ENCODE results near the gene PGP.

Gene PGP

GRCh38 chr16:2228161-2228824 lies 13.7 kb upstream of the PGP start:
- Histone ChIP-seq H3K4me3 (ENCODE audit: low read length) (no peak overlapping the region), H3K36me3 (ENCODE audit: control insufficient read depth, insufficient read depth, low read length) (peaks cover 3% of the 10 kb centered on the region), H3K4me1 (ENCODE audit: control insufficient read depth, insufficient read depth, low read length) (peaks cover 25% of the 10 kb centered on the region), H3K9me3 (ENCODE audit: control insufficient read depth, low read length) (no peaks in the 10 kb centered on the region), H3K9ac (ENCODE audit: low read length) (no peak overlapping the region), H3K27me3 (ENCODE audit: control insufficient read depth, insufficient read depth, low read length) (no peaks in the 10 kb centered on the region)

DNA sequence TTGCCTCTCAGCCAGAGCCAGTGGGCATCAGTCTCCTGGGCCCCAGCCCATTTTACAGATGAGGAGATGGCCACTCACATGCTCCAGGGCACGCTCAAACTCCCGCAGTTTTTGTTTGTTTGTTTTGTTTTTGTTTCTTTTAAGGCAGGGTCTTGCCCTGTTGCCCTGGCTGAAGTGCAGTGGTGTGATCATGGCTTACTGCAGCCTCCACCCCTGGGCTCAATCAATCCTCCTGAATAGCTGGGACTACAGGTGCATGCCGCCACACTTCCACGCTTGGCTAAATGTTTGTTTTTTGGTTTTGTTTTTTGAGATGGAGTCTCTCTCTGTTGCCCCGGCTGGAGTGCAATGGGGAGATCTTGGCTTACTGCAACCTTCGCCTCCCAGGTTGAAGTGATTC lies 12.3 kb upstream of the PGP start:
- Histone ChIP-seq H3K36me3 (ENCODE audit: control insufficient read depth, insufficient read depth, low read length) (peaks cover 3% of the 10 kb centered on the region), H3K27me3 (ENCODE audit: control insufficient read depth, insufficient read depth, low read length) (no peaks in the 10 kb centered on the region), H3K4me1 (ENCODE audit: control insufficient read depth, insufficient read depth, low read length) (peaks cover 25% of the 10 kb centered on the region), H3K9ac (ENCODE audit: low read length) (no peak overlapping the region), H3K4me3 (ENCODE audit: low read length) (no peak overlapping the region), H3K9me3 (ENCODE audit: control insufficient read depth, low read length) (no peaks in the 10 kb centered on the region)

GRCh38 chr16:2226245-2226793 lies 11.7 kb upstream of the PGP start:
- Histone ChIP-seq H3K9ac (ENCODE audit: low read length) (peak overlapping the region; percentile 24), H3K4me3 (ENCODE audit: low read length) (no peak overlapping the region), H3K27me3 (ENCODE audit: control insufficient read depth, insufficient read depth, low read length) (no peaks in the 10 kb centered on the region), H3K9me3 (ENCODE audit: control insufficient read depth, low read length) (no peaks in the 10 kb centered on the region), H3K36me3 (ENCODE audit: control insufficient read depth, insufficient read depth, low read length) (peaks cover 3% of the 10 kb centered on the region), H3K4me1 (ENCODE audit: control insufficient read depth, insufficient read depth, low read length) (peaks cover 25% of the 10 kb centered on the region)

GRCh38 chr16:2223942-2224486 lies 9.4 kb upstream of the PGP start:
- Histone ChIP-seq H3K9me3 (ENCODE audit: control insufficient read depth, low read length) (no peaks in the 10 kb centered on the region), H3K4me3 (ENCODE audit: low read length) (peak overlapping the region; percentile 77), H3K9ac (ENCODE audit: low read length) (peak overlapping the region; percentile 93), H3K4me1 (ENCODE audit: control insufficient read depth, insufficient read depth, low read length) (peaks cover 25% of the 10 kb centered on the region), H3K36me3 (ENCODE audit: control insufficient read depth, insufficient read depth, low read length) (no peaks in the 10 kb centered on the region), H3K27me3 (ENCODE audit: control insufficient read depth, insufficient read depth, low read length) (no peaks in the 10 kb centered on the region)

DNA sequence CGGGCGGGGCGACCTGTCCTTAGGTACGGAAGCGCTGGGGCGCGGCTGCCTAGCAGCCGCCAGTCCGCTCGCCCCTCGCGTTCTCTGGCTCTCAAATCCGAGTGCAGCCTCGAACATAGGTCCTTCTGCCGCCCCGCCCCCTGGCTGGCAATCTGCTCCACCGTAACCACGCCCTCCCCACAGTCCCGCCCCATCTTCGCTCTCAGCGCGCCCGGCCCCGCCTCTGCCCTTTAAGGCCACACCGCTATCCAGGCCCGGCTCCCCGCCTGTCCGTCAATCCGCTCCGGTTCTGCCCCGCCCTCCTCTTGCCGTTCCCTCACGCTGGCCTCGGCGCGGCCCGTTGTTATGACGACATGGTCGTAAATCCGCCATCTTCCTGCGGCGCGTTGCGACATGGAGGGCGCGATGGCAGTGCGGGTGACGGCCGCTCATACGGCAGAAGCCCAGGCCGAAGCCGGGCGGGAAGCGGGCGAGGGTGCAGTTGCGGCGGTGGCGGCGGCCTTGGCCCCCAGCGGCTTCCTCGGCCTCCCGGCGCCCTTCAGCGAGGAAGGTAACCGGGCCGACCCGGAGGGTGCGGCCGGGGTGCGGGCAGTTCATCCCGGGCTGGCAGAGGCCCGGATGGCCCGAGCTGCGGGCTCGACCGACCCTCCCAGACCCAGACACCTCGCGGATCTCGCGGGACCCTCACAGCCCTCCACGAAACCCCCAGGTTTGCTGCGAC lies 8.7 kb upstream of the PGP start, which contains the start of gene E4F1:
E4F1 (plus strand) TSS at position 371 of the 721 bp plus-strand sequence; CDS start at position 394, 23 bp downstream.
- Histone ChIP-seq H3K4me1 (ENCODE audit: control insufficient read depth, insufficient read depth, low read length) (peaks cover 25% of the 10 kb centered on the region), H3K9me3 (ENCODE audit: control insufficient read depth, low read length) (no peaks in the 10 kb centered on the region), H3K27me3 (ENCODE audit: control insufficient read depth, insufficient read depth, low read length) (no peaks in the 10 kb centered on the region), H3K36me3 (ENCODE audit: control insufficient read depth, insufficient read depth, low read length) (no peaks in the 10 kb centered on the region), H3K9ac (ENCODE audit: low read length) (peak within 1 kb of the TSS; percentile 93), H3K4me3 (ENCODE audit: low read length) (peak within 1 kb of the TSS; percentile 77)

- Histone ChIP-seq H3K4me1 (ENCODE audit: control insufficient read depth, insufficient read depth, low read length) (peaks cover 22% of the 10 kb centered on the region), H3K4me3 (ENCODE audit: low read length) (no peak overlapping the region), H3K9ac (ENCODE audit: low read length) (no peak overlapping the region), H3K27me3 (ENCODE audit: control insufficient read depth, insufficient read depth, low read length) (no peaks in the 10 kb centered on the region), H3K9me3 (ENCODE audit: control insufficient read depth, low read length) (no peaks in the 10 kb centered on the region), H3K36me3 (ENCODE audit: control insufficient read depth, insufficient read depth, low read length) (no peaks in the 10 kb centered on the region)
Observed at GRCh38 chr16:2216330-2216729, 1.7 kb upstream of the PGP start.

GRCh38 chr16:2213817-2214718 lies 572 bp downstream of the PGP start:
- Histone ChIP-seq H3K36me3 (ENCODE audit: control insufficient read depth, insufficient read depth, low read length) (no peaks in the 10 kb centered on the region), H3K4me3 (ENCODE audit: low read length) (peak overlapping the region; percentile 2), H3K9ac (ENCODE audit: low read length) (peak overlapping the region; percentile 61), H3K27me3 (ENCODE audit: control insufficient read depth, insufficient read depth, low read length) (no peaks in the 10 kb centered on the region), H3K9me3 (ENCODE audit: control insufficient read depth, low read length) (no peaks in the 10 kb centered on the region), H3K4me1 (ENCODE audit: control insufficient read depth, insufficient read depth, low read length) (peaks cover 22% of the 10 kb centered on the region)

DNA sequence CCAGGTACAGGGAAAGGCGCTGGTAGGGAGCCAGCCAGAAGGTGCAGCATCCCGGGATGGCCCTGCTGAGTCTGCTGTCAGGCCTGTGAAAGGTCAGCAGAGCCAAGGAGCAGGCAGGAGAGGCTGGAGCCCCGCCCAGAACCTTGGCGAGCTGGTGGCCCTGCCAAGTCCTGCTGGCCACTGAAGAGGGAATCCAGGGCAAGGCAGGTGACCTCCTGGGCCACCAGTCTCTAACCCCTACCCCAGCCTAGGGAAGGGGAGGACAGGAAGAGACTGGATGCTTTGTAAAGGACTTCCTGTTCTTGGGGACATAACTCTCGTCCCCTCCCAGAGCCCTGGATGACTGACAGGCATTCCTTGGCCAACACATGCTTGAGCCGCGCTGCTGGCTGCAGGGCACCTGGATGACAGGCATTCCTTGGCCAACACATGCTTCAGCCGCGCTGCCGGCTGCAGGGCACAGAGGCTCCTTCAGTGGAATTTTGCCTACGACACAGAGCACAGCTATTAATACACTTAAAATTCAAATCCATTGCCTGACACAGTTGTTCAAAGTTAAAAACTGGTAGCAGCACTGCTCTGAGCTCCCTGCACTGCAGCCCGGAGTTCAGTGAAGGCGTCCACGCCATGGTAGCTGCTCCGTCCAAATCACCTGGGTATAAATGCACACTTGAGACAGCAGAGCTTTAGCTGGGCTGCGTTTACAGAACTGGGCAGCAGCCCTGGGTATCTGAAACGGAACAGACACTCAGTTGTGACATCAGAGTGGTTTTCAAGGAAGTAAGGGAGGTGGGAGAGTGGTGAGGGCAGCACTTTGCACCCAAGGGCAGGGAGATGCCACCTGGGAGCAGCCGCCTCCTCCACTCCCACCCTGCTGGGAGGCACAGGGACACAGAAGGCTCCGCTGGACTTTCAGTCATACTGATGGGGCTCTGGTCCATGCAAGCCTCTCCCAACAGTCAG lies 2.0 kb downstream of the PGP start:
- no peaks in the 10 kb centered on the region for H3K27me3 ChIP-seq (ENCODE audit: control insufficient read depth, insufficient read depth, low read length)
- peaks cover 4% of the 10 kb centered on the region for H3K36me3 ChIP-seq (ENCODE audit: control insufficient read depth, insufficient read depth, low read length)
- H3K9ac ChIP-seq (ENCODE audit: low read length) = peak overlapping the region; percentile 35
- H3K9me3 ChIP-seq (ENCODE audit: control insufficient read depth, low read length) = no peaks in the 10 kb centered on the region
- peaks cover 22% of the 10 kb centered on the region for H3K4me1 ChIP-seq (ENCODE audit: control insufficient read depth, insufficient read depth, low read length)
- H3K4me3 ChIP-seq (ENCODE audit: low read length) = no peak overlapping the region

DNA sequence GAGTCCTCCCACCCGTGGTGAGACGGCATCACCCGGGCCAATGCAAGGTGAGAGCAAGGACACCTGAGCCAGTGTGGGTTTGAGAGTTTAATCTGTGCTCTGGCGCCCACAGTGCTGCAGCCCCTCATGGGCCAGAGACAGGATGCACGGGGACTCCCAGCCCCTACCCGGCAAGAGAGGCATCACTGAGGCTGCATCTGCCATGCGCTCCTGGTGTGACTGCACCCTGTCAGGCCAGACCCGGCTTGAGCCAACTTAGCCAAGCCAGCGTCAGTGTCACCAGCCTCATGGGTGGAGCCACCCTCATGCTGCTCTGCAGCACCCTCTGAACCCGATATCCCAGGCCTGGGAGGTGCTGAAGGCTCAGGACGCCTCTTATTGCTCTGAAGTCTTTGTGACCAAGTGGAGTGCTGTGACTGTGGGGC lies 2.7 kb downstream of the PGP start:
- Histone ChIP-seq H3K27me3 (ENCODE audit: control insufficient read depth, insufficient read depth, low read length) (no peaks in the 10 kb centered on the region), H3K36me3 (ENCODE audit: control insufficient read depth, insufficient read depth, low read length) (peaks cover 4% of the 10 kb centered on the region), H3K9me3 (ENCODE audit: control insufficient read depth, low read length) (no peaks in the 10 kb centered on the region), H3K4me3 (ENCODE audit: low read length) (no peak overlapping the region), H3K9ac (ENCODE audit: low read length) (no peak overlapping the region), H3K4me1 (ENCODE audit: control insufficient read depth, insufficient read depth, low read length) (peaks cover 22% of the 10 kb centered on the region)

- Histone ChIP-seq H3K4me3 (ENCODE audit: low read length) (no peak within 1 kb of the TSS), H3K9me3 (ENCODE audit: control insufficient read depth, low read length) (no peaks in the 10 kb centered on the region), H3K9ac (ENCODE audit: low read length) (no peak within 1 kb of the TSS), H3K36me3 (ENCODE audit: control insufficient read depth, insufficient read depth, low read length) (peaks cover 4% of the 10 kb centered on the region), H3K27me3 (ENCODE audit: control insufficient read depth, insufficient read depth, low read length) (no peaks in the 10 kb centered on the region), H3K4me1 (ENCODE audit: control insufficient read depth, insufficient read depth, low read length) (peaks cover 29% of the 10 kb centered on the region)
Observed at GRCh38 chr16:2210386-2211365, 4.0 kb downstream of the PGP start, which contains the start of gene BRICD5. Gene BRICD5, minus strand, starts transcription at chr16:2210863. Its CDS starts 30 bp downstream, at chr16:2210833.

All from mucosa of stomach (tissue), 1 donor.